Transverse colon (tissue), 4 donors: Measurements from ENCODE around the gene SERPINB12. TPM values are rescaled to one million over a fixed set of nuclear protein-coding genes. Genes with fewer than 3 reads are reported as not detected.

Source experiments
- DNase-seq: peaks from one replicate; pipeline ENCODE4 v3.0.0-alpha.2; 2019
- H3K27ac ChIP-seq, 4 donors: fragments of 200-600 bp; sonication (generic); 2 replicates each; pipeline ENCODE4 v1.5.1; 2016 to 2018; ENCODE audit warnings: inconsistent platforms in 4 of 4
- H3K27me3 ChIP-seq: fragments of 200-600 bp; sonication (generic); 2 replicates; pipeline ENCODE4 v1.5.1; 2017; ENCODE audit warnings: inconsistent platforms
- H3K36me3 ChIP-seq, 4 donors: fragments of 200-600 bp; sonication (generic); 2 replicates each; pipeline ENCODE4 v1.5.1; 2017 to 2019; ENCODE audit warnings: inconsistent platforms in 4 of 4
- H3K4me1 ChIP-seq, 4 donors: fragments of 200-600 bp; sonication (generic); 2 replicates each; pipeline ENCODE4 v1.5.1; 2017 to 2020; ENCODE audit warnings: inconsistent platforms in 4 of 4
- H3K4me3 ChIP-seq, 4 donors: fragments of 200-600 bp; sonication (generic); 1 replicate in 1 of 4; 2 replicates in 3 of 4; pipeline versions ENCODE4 v1.5.1 to v1.6.1; 2017 to 2019; ENCODE audit warnings: inconsistent platforms in 4 of 4
- H3K9me3 ChIP-seq, 2 donors: fragments of 200-600 bp; sonication (generic); 2 replicates each; pipeline ENCODE4 v1.5.1; 2017 to 2019; ENCODE audit warnings: inconsistent platforms in 2 of 2
- CTCF ChIP-seq, 5 experiments: fragments of 200-600 bp in 3 of 5; fragments of 450-650 bp in 2 of 5; sonication (generic) in 3 of 5; IDR thresholded peaks; 1 replicate in 2 of 5; 2 replicates in 3 of 5; pipeline ENCODE4 v1.5.1; 2016 to 2017; ENCODE audit warnings: antibody characterized with exemption in 5 of 5, inconsistent platforms in 3 of 5, mild to moderate bottlenecking in 2 of 5, moderate library complexity in 1 of 5
- EP300 ChIP-seq: sonication (generic); formaldehyde crosslinking; IDR thresholded peaks from one replicate; pipeline ENCODE4 v1.6.1; 2017; ENCODE audit warnings: antibody characterized with exemption, low read depth
- POLR2A ChIP-seq: fragments of 450-650 bp; IDR thresholded peaks from one replicate; pipeline ENCODE4 v1.6.1; 2016; ENCODE audit warnings: antibody characterized with exemption, mild to moderate bottlenecking, moderate library complexity
- POLR2AphosphoS5 ChIP-seq, 3 donors: sonication (generic); formaldehyde crosslinking; IDR thresholded peaks; one replicate each; pipeline ENCODE4 v1.6.1; 2016; ENCODE audit warnings: antibody characterized with exemption in 3 of 3
- WGBS, 2 donors: methylation state at CpG; one replicate each; pipeline ENCODE4 v1.1.5; 2018; ENCODE audit warnings: low coverage in 1 of 2; 5-methylcytosine and 5-hydroxymethylcytosine counted together
- in situ Hi-C, 4 donors: fragments of 200-750 bp; cut with MboI; loops; one replicate each; pipeline versions ENCODE4 v1.15.0 to v1.15.1; 2017; ENCODE audit warnings: low sequenced_read_pairs in 3 of 4, low pct_ligation_motif_present in 1 of 4, low pct_unique_long_range_greater_than_20kb in 1 of 4
- intact Hi-C: fragments of 100-400 bp; cut with DNase I; formaldehyde crosslinking; loops from one replicate; pipeline ENCODE4 v1.15.1; 2023; ENCODE audit warnings: low total_unique reads
- total RNA-seq, 4 donors: library from RNA; depleted of rRNA; stranded (reverse); fragments of >200 nt; gene quantifications; one replicate each; pipeline ENCODE4 v1.1.0, GENCODE V29; 2016

SERPINB12 gene
- total RNA-seq, 4 donors from 2014 or later: not detected

DNA sequence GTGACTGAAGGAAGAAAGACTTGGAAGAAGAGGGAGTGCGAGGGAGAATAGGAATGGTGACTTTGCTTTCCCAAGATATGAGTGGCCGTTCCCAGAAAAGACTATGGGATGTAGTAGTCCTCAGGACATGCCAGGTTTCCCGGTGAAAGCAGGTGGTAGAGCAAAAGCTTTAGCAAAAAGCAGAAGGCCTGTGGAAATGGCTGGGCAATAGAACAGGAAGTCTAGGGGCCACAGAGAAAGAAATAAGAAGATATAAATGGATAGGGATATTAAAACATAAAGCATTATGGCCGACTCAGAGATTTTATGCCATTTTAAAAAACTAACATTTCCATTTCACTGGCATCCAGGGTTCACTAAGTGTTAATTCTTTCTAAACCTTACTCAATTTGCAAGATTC is 43.8 kb downstream of the SERPINB12 start:
- no peaks in the 10 kb centered on the region for H3K27me3 ChIP-seq
- TF ChIP-seq POLR2AphosphoS5 (IDR thresholded peaks at IDR 0.05) (no peak), POLR2A (no peak), EP300 (no peak), CTCF (IDR thresholded peaks at IDR 0.05) (no peak)
- no peaks in the 10 kb centered on the region for H3K36me3 ChIP-seq
- no peaks in the 10 kb centered on the region for H3K4me1 ChIP-seq
- in situ Hi-C loops: no loop called here
- intact Hi-C loops: no loop called here
- WGBS, 2 donors: 79 to 88% methylated on average over 3 to 4 of the region's 4 CpGs
- no peak overlapping the region for H3K27ac ChIP-seq
- no peak for DNase-seq
- no peaks in the 10 kb centered on the region for H3K9me3 ChIP-seq
- H3K4me3 ChIP-seq: no peak overlapping the region

DNA sequence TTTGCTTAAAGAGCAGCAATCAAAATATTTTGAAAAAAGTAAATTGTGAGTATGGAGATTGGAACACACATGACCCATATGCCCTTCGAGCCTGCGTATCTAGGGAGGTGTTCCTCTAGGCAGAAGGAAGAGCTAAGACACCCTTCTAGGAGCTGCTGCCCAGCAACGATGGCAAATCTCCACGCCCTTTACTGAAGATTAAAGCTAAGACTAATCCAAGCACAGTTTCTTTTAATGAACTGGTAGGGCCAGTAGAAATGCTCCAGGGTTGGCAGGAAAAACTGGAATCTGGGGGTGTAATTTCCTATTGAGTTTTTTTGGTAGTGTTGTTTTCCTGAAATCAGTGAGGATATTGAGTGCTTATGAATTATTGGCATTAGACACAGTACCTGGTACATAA is 44.3 kb downstream of the SERPINB12 start:
- Histone ChIP-seq H3K4me3 (no peak overlapping the region), H3K27me3 (no peaks in the 10 kb centered on the region), H3K27ac (no peak overlapping the region), H3K36me3 (no peaks in the 10 kb centered on the region), H3K4me1 (no peaks in the 10 kb centered on the region), H3K9me3 (no peaks in the 10 kb centered on the region)
- DNase-seq: no peak
- TF ChIP-seq CTCF (IDR thresholded peaks at IDR 0.05) (no peak), POLR2AphosphoS5 (IDR thresholded peaks at IDR 0.05) (no peak), EP300 (no peak), POLR2A (no peak)
- in situ Hi-C loops (no loop called here), intact Hi-C loops (no loop called here)
- WGBS, 2 donors: 71 to 73% methylated on average over 4 of the region's 4 CpGs

DNA sequence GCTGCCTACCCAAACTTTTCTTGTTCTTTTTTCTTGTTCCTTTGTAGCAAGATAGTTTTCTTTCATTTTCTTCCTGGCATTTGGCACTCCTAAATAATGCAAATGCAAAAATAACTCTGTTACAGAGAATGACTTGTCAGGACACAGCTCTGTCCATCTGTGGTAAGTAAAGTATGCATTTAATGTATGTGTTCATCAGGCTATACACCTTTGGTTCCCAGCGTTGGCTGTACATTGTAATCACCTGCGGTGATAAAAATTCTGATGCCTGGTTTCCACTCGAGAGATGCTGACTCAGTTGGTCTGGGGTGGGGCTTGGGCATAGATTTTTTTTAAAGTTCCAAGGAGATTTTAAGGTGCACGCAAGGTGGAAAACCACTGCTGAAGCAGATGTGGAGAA is 44.8 kb downstream of the SERPINB12 start, which contains the start of gene SERPINB13:
Gene SERPINB13 (plus strand): TSS at position 378 of the 400 bp plus-strand sequence. CDS start 1,325 bp downstream, outside the sequence.
- no peaks in the 10 kb centered on the region for H3K4me1 ChIP-seq
- intact Hi-C loops: no loop called here
- in situ Hi-C loops: no loop called here
- no peaks in the 10 kb centered on the region for H3K27me3 ChIP-seq
- H3K9me3 ChIP-seq: no peaks in the 10 kb centered on the region
- H3K4me3 ChIP-seq: no peak within 1 kb of the TSS
- WGBS, 2 donors: 84 to 91% methylated on average over 4 of the region's 4 CpGs
- no peaks in the 10 kb centered on the region for H3K36me3 ChIP-seq
- no peak within 1 kb of the TSS for H3K27ac ChIP-seq
- no peak for TF ChIP-seq CTCF (IDR thresholded peaks at IDR 0.05)
- no peak for DNase-seq

DNA sequence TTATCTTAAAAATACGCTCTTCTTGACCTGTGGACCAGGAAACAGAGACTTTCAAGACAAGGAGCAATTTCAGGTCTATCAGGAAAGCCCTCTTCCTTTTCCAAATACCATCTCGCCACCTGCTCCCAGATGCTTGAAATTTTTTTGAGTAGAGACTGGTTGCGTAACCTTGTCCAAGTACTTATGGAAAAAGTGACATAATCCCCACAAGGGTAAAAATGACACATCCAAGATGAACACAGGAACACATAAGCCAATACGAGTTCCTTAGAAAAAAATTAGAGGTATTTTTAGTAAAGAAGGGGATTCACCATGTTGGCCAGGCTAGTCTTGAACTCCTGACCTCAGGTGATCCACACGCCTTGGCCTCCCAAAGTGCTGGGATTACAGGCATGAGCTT is 46.7 kb downstream of the SERPINB12 start:
- no peaks in the 10 kb centered on the region for H3K4me1 ChIP-seq
- no peaks in the 10 kb centered on the region for H3K36me3 ChIP-seq
- TF ChIP-seq CTCF (IDR thresholded peaks at IDR 0.05) (no peak), POLR2AphosphoS5 (IDR thresholded peaks at IDR 0.05) (no peak), POLR2A (no peak), EP300 (no peak)
- 60 to 83% methylated on average over 3 to 5 of the region's 5 CpGs for WGBS, 2 donors
- in situ Hi-C loops: no loop called here
- H3K27me3 ChIP-seq: no peaks in the 10 kb centered on the region
- no peak for DNase-seq
- no peak overlapping the region for H3K27ac ChIP-seq
- H3K9me3 ChIP-seq: no peaks in the 10 kb centered on the region
- H3K4me3 ChIP-seq: no peak overlapping the region
- intact Hi-C loops: no loop called here
